Measurements from ENCODE around the gene ARL4D. TPM values are rescaled to one million over a fixed set of nuclear protein-coding genes. Genes with fewer than 3 reads are reported as not detected.
A peak's percentile ranks its signal among the peaks of the same experiment; 100 is the strongest.

ARL4D gene
- total and polyA plus RNA-seq, 2 donors (not counting 1 experiment from before 2014, with no cell fraction given): 11.3 to 14.5 TPM

- Histone ChIP-seq H3K4me1 (ENCODE audit: control insufficient read depth in 2 of 2, insufficient read depth in 2 of 2, low read length in 2 of 2) (peaks cover 9 to 11% of the 10 kb centered on the region in 2 donors), H3K27me3 (replicated peaks in 1 of 4; ENCODE audit: control extremely low read depth in 1 of 4, control insufficient read depth in 3 of 4, insufficient read depth in 4 of 4, low read length in 3 of 4) (no peaks in the 10 kb centered on the region), H3K9ac (ENCODE audit: low read length) (no peak overlapping the region), H4K20me1 (ENCODE audit: control insufficient read depth, insufficient read depth, low read length, poor library complexity, severe bottlenecking) (no peaks in the 10 kb centered on the region), H3K4me3 (ENCODE audit: control extremely low read depth in 1 of 5, extremely low read depth in 1 of 5, insufficient read depth in 1 of 5, low read depth in 2 of 5, low read length in 4 of 5) (no peak overlapping the region), H3K4me2 (replicated peaks; ENCODE audit: low read depth, low read length, poor library complexity, severe bottlenecking) (no peak overlapping the region), H2AFZ (ENCODE audit: insufficient read depth, low read depth, low read length, poor library complexity, severe bottlenecking) (no peak overlapping the region), H3K9me3 (ENCODE audit: control extremely low read depth in 1 of 3, control insufficient read depth in 2 of 3, insufficient read depth in 1 of 3, low read length in 2 of 3) (no peaks in the 10 kb centered on the region), H3K27ac (ENCODE audit: low read length in 2 of 2) (no peak overlapping the region), H3K36me3 (replicated peaks in 1 of 2; ENCODE audit: control extremely low read depth in 1 of 2, control insufficient read depth in 1 of 2, extremely low read depth in 1 of 2, insufficient read depth in 2 of 2, low read length in 1 of 2) (no peaks in the 10 kb centered on the region), H3K79me2 (ENCODE audit: control insufficient read depth, insufficient read depth, low read length) (no peaks in the 10 kb centered on the region)
- DNase-seq (no peak), ATAC-seq (ENCODE audit: low read depth) (no peak)
- Mint-ChIP-seq H3K4me1 (peaks cover 14% of the 10 kb centered on the region), H3K9me3 (ENCODE audit: insufficient read depth) (no peaks in the 10 kb centered on the region), H3K27me3 (no peaks in the 10 kb centered on the region), H3K27ac (no peak overlapping the region), H3K4me3 (no peak overlapping the region)
- ChIA-PET CTCF (interaction anchor here (1.1 to 2.3 kb wide), 5 partner anchors 18 to 145 kb away, joined by 3 to 11 read pairs (median 7); no protein-coding TSS in a partner anchor), POLR2A (interaction anchor here (0.5 to 1.3 kb wide), 3 partner anchors 11 to 1391 kb away, joined by 3 to 10 read pairs (median 4); partner anchors contain the start of gene CNP)
- TF ChIP-seq CTCF (IDR thresholded peaks at IDR 0.05) (no peak), EZH2 (IDR thresholded peaks at IDR 0.05; ENCODE audit: borderline replicate concordance, insufficient read depth, low read depth, low read length, poor library complexity, severe bottlenecking) (no peak)
- intact Hi-C loops (cut with micrococcal nuclease): no loop called here
- 86% methylated on average over 3 of the region's 4 CpGs for WGBS (ENCODE audit: insufficient coverage)
These were observed 41.8 kb upstream of the ARL4D start for GRCh38 chr17:43356999-43357398.

GRCh38 chr17:43359469-43360110 lies 39.2 kb upstream of the ARL4D start:
- ATAC-seq (ENCODE audit: low read depth): no peak
- Histone ChIP-seq H3K27me3 (replicated peaks in 1 of 4; ENCODE audit: control extremely low read depth in 1 of 4, control insufficient read depth in 3 of 4, insufficient read depth in 4 of 4, low read length in 3 of 4) (no peaks in the 10 kb centered on the region), H3K4me2 (replicated peaks; ENCODE audit: low read depth, low read length, poor library complexity, severe bottlenecking) (peak overlapping the region; percentile 72), H3K79me2 (ENCODE audit: control insufficient read depth, insufficient read depth, low read length) (no peaks in the 10 kb centered on the region), H3K4me1 (ENCODE audit: control insufficient read depth in 2 of 2, insufficient read depth in 2 of 2, low read length in 2 of 2) (peaks cover 9 to 15% of the 10 kb centered on the region in 2 donors), H2AFZ (ENCODE audit: insufficient read depth, low read depth, low read length, poor library complexity, severe bottlenecking) (peak overlapping the region; percentile 60), H3K4me3 (ENCODE audit: control extremely low read depth in 1 of 5, extremely low read depth in 1 of 5, insufficient read depth in 1 of 5, low read depth in 2 of 5, low read length in 4 of 5) (peak overlapping the region; percentile 3 to 88 (median 63)), H3K27ac (ENCODE audit: low read length in 2 of 2) (peak overlapping the region; percentile 97 to 99), H3K36me3 (replicated peaks in 1 of 2; ENCODE audit: control extremely low read depth in 1 of 2, control insufficient read depth in 1 of 2, extremely low read depth in 1 of 2, insufficient read depth in 2 of 2, low read length in 1 of 2) (no peaks in the 10 kb centered on the region), H3K9ac (ENCODE audit: low read length) (peak overlapping the region; percentile 69), H4K20me1 (ENCODE audit: control insufficient read depth, insufficient read depth, low read length, poor library complexity, severe bottlenecking) (no peaks in the 10 kb centered on the region), H3K9me3 (ENCODE audit: control extremely low read depth in 1 of 3, control insufficient read depth in 2 of 3, insufficient read depth in 1 of 3, low read length in 2 of 3) (no peaks in the 10 kb centered on the region)
- Mint-ChIP-seq H3K4me3 (peak overlapping the region; percentile 96), H3K4me1 (peaks cover 17% of the 10 kb centered on the region), H3K27ac (peak overlapping the region; percentile 100), H3K27me3 (no peaks in the 10 kb centered on the region), H3K9me3 (ENCODE audit: insufficient read depth) (no peaks in the 10 kb centered on the region)
- ChIA-PET CTCF (interaction anchor here (1.0 to 2.7 kb wide), 6 partner anchors 9 to 353 kb away, joined by 3 to 13 read pairs (median 6); partner anchors contain the start of gene IFI35), POLR2A (interaction anchor here (2.0 kb wide), 1 partner anchor 9 kb away, joined by 14 read pairs; no protein-coding TSS in a partner anchor)
- DNase-seq: no peak
- intact Hi-C loops (cut with micrococcal nuclease): loop anchor here (1.0 to 10.0 kb wide), 5 partner anchors 9 to 975 kb away; partner anchors contain the start of genes DHX8, NBR1 and STAT3
- 56% methylated on average over 12 of the region's 17 CpGs for WGBS (ENCODE audit: insufficient coverage)
- TF ChIP-seq EZH2 (IDR thresholded peaks at IDR 0.05; ENCODE audit: borderline replicate concordance, insufficient read depth, low read depth, low read length, poor library complexity, severe bottlenecking) (no peak), CTCF (IDR thresholded peaks at IDR 0.05) (no peak)
